Endodermal cell (in vitro differentiated cells): ENCODE results near the gene ULBP1. TPM values are rescaled to one million over a fixed set of nuclear protein-coding genes. Genes with fewer than 3 reads are reported as not detected.
"Not testable (repeated sequence)": the region's sequence is repeated elsewhere in the genome, so short reads cannot be mapped to it uniquely, and the experiment has no call there.

Experiments used
- DNase-seq: peaks from one replicate; pipeline ENCODE4 v3.0.0-alpha.2; 2017
- H3K27ac ChIP-seq: 2 replicates; pipeline ENCODE4 v1.5.1; 2013; ENCODE audit warnings: mild to moderate bottlenecking, low read depth, low read length, moderate library complexity
- H3K27me3 ChIP-seq: 2 replicates; pipeline ENCODE4 v1.6.1; 2013; ENCODE audit warnings: mild to moderate bottlenecking, low read length, moderate library complexity; ENCODE audit not compliant: insufficient read depth, control insufficient read depth, poor library complexity, severe bottlenecking
- H3K36me3 ChIP-seq: 2 replicates; pipeline ENCODE4 v1.7.0; 2013; ENCODE audit warnings: mild to moderate bottlenecking, low read length, moderate library complexity; ENCODE audit not compliant: control insufficient read depth, insufficient read depth
- H3K4me1 ChIP-seq: one replicate; pipeline ENCODE4 v1.7.0; 2013; ENCODE audit warnings: low read length; ENCODE audit not compliant: control insufficient read depth, insufficient read depth
- H3K4me3 ChIP-seq: 2 replicates; pipeline ENCODE4 v1.5.1; 2013; ENCODE audit warnings: mild to moderate bottlenecking, low read length, moderate library complexity
- H3K9ac ChIP-seq: 2 replicates; pipeline ENCODE4 v1.6.1; 2013; ENCODE audit warnings: mild to moderate bottlenecking, low read length, moderate library complexity; ENCODE audit not compliant: poor library complexity, severe bottlenecking; ENCODE audit errors: extremely low read depth
- H3K9me3 ChIP-seq: 2 replicates; pipeline ENCODE4 v1.6.1; 2013; ENCODE audit warnings: mild to moderate bottlenecking, low read length, moderate library complexity; ENCODE audit not compliant: control insufficient read depth
- H3K27ac Mint-ChIP-seq: 2 replicates; pipeline ENCODE4 v1.8.0; 2020; ENCODE audit warnings: mixed read lengths
- H3K27me3 Mint-ChIP-seq: 2 replicates; pipeline ENCODE4 v1.8.0; 2021; ENCODE audit warnings: mild to moderate bottlenecking, mixed read lengths; ENCODE audit not compliant: insufficient read depth
- H3K36me3 Mint-ChIP-seq: 2 replicates; pipeline ENCODE4 v1.8.0; 2020; ENCODE audit warnings: low read depth, mixed read lengths
- H3K4me1 Mint-ChIP-seq: 2 replicates; pipeline ENCODE4 v1.8.0; 2020; ENCODE audit warnings: mixed read lengths
- H3K4me3 Mint-ChIP-seq: 2 replicates; pipeline ENCODE4 v1.8.0; 2020; ENCODE audit warnings: mild to moderate bottlenecking, moderate library complexity, mixed read lengths
- H3K9me3 Mint-ChIP-seq: 2 replicates; pipeline ENCODE4 v1.8.0; 2020; ENCODE audit warnings: mild to moderate bottlenecking, mixed read lengths
- WGBS, 2 experiments: methylation state at CpG; one replicate each; pipeline versions ENCODE4 v1.1.5 to v1.1.7; 2013; ENCODE audit warnings: missing lambda C conversion rate in 2 of 2, mixed read lengths in 1 of 2; ENCODE audit not compliant: insufficient coverage in 1 of 2, insufficient read length in 1 of 2; 5-methylcytosine and 5-hydroxymethylcytosine counted together
- total RNA-seq, 2 donors: library from RNA; stranded (reverse); fragmentation: NEBNext Ultra II Directional in 1 of 2; extraction: Animal tissue kit (Norgen Biotek cat#: 25700) in 1 of 2; gene quantifications; 2 replicates in 1 of 2; 3 replicates in 1 of 2; pipeline ENCODE4 v1.2.1, GENCODE V29; 2021
- TF ChIP-seq, protein P1 (sequence below): fragments of 200-600 bp; sonication (generic); conservative IDR thresholded peaks from 2 replicates; pipeline ENCODE4 v1.5.0; 2021; ENCODE audit warnings: antibody characterized with exemption, mild to moderate bottlenecking

Gene ULBP1
- total RNA-seq, 2 donors from 2014 or later, result 0.31 to 0.55 TPM

GRCh38 chr6:150018846-150019580 is 55.3 kb downstream of the ULBP1 start:
- H3K4me1 ChIP-seq, result no peaks in the 10 kb centered on the region
- peak; percentile 20 for DNase-seq
- no peaks in the 10 kb centered on the region for H3K36me3 Mint-ChIP-seq
- no peak overlapping the region for H3K9ac ChIP-seq
- H3K36me3 ChIP-seq, result no peaks in the 10 kb centered on the region
- H3K4me3 ChIP-seq, result no peak overlapping the region
- H3K27me3 Mint-ChIP-seq, result peaks cover 70% of the 10 kb centered on the region
- TF ChIP-seq, protein P1, sequence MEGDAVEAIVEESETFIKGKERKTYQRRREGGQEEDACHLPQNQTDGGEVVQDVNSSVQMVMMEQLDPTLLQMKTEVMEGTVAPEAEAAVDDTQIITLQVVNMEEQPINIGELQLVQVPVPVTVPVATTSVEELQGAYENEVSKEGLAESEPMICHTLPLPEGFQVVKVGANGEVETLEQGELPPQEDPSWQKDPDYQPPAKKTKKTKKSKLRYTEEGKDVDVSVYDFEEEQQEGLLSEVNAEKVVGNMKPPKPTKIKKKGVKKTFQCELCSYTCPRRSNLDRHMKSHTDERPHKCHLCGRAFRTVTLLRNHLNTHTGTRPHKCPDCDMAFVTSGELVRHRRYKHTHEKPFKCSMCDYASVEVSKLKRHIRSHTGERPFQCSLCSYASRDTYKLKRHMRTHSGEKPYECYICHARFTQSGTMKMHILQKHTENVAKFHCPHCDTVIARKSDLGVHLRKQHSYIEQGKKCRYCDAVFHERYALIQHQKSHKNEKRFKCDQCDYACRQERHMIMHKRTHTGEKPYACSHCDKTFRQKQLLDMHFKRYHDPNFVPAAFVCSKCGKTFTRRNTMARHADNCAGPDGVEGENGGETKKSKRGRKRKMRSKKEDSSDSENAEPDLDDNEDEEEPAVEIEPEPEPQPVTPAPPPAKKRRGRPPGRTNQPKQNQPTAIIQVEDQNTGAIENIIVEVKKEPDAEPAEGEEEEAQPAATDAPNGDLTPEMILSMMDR, result no peak
- no peak overlapping the region for H3K27ac ChIP-seq
- peaks cover 55% of the 10 kb centered on the region for H3K27me3 ChIP-seq
- H3K27ac Mint-ChIP-seq, result no peak overlapping the region
- H3K4me3 Mint-ChIP-seq, result no peak overlapping the region
- peaks cover 2% of the 10 kb centered on the region for H3K4me1 Mint-ChIP-seq
- no peaks in the 10 kb centered on the region for H3K9me3 Mint-ChIP-seq
- no peaks in the 10 kb centered on the region for H3K9me3 ChIP-seq
- 44 to 51% methylated on average over 2 to 6 of the region's 6 CpGs for WGBS, 2 experiments

- H3K27me3 Mint-ChIP-seq, result peaks cover 56% of the 10 kb centered on the region
- H3K4me1 Mint-ChIP-seq, H3K4me3 Mint-ChIP-seq, H3K36me3 Mint-ChIP-seq, H3K4me1 ChIP-seq, H3K9me3 ChIP-seq, H3K27ac Mint-ChIP-seq, DNase-seq, H3K36me3 ChIP-seq, H3K27ac ChIP-seq, H3K9me3 Mint-ChIP-seq, H3K9ac ChIP-seq, H3K4me3 ChIP-seq: not testable (repeated sequence)
- WGBS, 2 experiments, result 89% methylated on average over 2 of the region's 6 CpGs; no CpG with 5 or more reads in 1 of the 2 experiments
- peaks cover 27% of the 10 kb centered on the region for H3K27me3 ChIP-seq
Measured at GRCh38 chr6:150021870-150022269, 58.1 kb downstream of the ULBP1 start.

Other genes starting within 250 kb of the ULBP1 start
- 10 to 100 TPM; 33.7 to 34.7 TPM for gene LATS1, start 245.8 kb upstream of the ULBP1 start, total RNA-seq
- gene NUP43, start 217.4 kb upstream of the ULBP1 start, total RNA-seq, result 10 to 100 TPM; 80.9 to 85.1 TPM
- gene PCMT1, start 214.2 kb upstream of the ULBP1 start, total RNA-seq, result 10 to 100 TPM; 68.5 to 72.6 TPM
- gene LRP11, start 99.6 kb upstream of the ULBP1 start, total RNA-seq, result 1 to 10 TPM; 3.6 to 6.0 TPM
- not detected for gene RAET1E, start 65.8 kb upstream of the ULBP1 start, total RNA-seq
- gene RAET1G, start 40.8 kb upstream of the ULBP1 start, total RNA-seq, result not detected
- gene ULBP2, start 21.9 kb upstream of the ULBP1 start, total RNA-seq, result under 1 TPM in 1 of 2 donors, not detected in 1; 0.20 TPM
- gene RAET1L, start 61.6 kb downstream of the ULBP1 start, total RNA-seq, result not detected
- gene ULBP3, start 105.2 kb downstream of the ULBP1 start, total RNA-seq, result 1 to 10 TPM; 4.4 to 5.4 TPM
- gene PPP1R14C, start 179.1 kb downstream of the ULBP1 start, total RNA-seq, result under 1 TPM; 0.20 to 0.29 TPM